Measurements from ENCODE around the gene KYAT1.

DNA sequence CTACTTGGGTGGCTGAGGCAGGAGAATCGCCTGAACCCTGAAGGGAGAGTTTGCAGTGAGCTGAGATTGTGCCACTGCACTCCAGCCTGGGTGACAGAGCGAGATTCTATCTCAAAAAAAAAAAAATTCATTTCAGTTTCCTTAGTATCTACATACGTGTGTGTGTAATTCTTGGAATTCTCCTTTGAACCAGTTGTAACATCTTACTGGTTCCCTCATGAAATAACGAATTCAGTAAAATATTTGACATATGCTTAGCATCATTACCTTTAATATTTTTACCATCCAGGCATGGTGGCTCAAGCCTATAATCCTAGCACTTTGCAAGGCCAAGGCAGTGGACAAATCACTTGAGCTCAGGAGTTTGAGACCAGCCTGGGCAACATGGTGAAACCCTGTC, 47.8 kb upstream of the KYAT1 start:
- TF ChIP-seq, protein P1, sequence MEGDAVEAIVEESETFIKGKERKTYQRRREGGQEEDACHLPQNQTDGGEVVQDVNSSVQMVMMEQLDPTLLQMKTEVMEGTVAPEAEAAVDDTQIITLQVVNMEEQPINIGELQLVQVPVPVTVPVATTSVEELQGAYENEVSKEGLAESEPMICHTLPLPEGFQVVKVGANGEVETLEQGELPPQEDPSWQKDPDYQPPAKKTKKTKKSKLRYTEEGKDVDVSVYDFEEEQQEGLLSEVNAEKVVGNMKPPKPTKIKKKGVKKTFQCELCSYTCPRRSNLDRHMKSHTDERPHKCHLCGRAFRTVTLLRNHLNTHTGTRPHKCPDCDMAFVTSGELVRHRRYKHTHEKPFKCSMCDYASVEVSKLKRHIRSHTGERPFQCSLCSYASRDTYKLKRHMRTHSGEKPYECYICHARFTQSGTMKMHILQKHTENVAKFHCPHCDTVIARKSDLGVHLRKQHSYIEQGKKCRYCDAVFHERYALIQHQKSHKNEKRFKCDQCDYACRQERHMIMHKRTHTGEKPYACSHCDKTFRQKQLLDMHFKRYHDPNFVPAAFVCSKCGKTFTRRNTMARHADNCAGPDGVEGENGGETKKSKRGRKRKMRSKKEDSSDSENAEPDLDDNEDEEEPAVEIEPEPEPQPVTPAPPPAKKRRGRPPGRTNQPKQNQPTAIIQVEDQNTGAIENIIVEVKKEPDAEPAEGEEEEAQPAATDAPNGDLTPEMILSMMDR (optimal IDR thresholded peaks at IDR 0.05 in 1 of 3, IDR thresholded peaks at IDR 0.05 in 1 of 3, conservative IDR thresholded peaks at IDR 0.05 in 1 of 3; ENCODE audit: extremely low read depth in 1 of 3, insufficient read depth in 2 of 3, low read length in 3 of 3): no peak
- TF ChIP-seq EZH2 (IDR thresholded peaks at IDR 0.05; ENCODE audit: low read length): no peak

All from keratinocyte (primary cell).